CD4-positive, alpha-beta T cell treated with Interleukin-15 for 1 hour (primary cell): Measurements from ENCODE around the gene PAPPA.

Experiments used
- DNase-seq: peaks from one replicate; pipeline ENCODE4 v3.0.0-alpha.2; 2020

The PAPPA gene, protein sequence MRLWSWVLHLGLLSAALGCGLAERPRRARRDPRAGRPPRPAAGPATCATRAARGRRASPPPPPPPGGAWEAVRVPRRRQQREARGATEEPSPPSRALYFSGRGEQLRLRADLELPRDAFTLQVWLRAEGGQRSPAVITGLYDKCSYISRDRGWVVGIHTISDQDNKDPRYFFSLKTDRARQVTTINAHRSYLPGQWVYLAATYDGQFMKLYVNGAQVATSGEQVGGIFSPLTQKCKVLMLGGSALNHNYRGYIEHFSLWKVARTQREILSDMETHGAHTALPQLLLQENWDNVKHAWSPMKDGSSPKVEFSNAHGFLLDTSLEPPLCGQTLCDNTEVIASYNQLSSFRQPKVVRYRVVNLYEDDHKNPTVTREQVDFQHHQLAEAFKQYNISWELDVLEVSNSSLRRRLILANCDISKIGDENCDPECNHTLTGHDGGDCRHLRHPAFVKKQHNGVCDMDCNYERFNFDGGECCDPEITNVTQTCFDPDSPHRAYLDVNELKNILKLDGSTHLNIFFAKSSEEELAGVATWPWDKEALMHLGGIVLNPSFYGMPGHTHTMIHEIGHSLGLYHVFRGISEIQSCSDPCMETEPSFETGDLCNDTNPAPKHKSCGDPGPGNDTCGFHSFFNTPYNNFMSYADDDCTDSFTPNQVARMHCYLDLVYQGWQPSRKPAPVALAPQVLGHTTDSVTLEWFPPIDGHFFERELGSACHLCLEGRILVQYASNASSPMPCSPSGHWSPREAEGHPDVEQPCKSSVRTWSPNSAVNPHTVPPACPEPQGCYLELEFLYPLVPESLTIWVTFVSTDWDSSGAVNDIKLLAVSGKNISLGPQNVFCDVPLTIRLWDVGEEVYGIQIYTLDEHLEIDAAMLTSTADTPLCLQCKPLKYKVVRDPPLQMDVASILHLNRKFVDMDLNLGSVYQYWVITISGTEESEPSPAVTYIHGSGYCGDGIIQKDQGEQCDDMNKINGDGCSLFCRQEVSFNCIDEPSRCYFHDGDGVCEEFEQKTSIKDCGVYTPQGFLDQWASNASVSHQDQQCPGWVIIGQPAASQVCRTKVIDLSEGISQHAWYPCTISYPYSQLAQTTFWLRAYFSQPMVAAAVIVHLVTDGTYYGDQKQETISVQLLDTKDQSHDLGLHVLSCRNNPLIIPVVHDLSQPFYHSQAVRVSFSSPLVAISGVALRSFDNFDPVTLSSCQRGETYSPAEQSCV (N-terminal part only)

DNA sequence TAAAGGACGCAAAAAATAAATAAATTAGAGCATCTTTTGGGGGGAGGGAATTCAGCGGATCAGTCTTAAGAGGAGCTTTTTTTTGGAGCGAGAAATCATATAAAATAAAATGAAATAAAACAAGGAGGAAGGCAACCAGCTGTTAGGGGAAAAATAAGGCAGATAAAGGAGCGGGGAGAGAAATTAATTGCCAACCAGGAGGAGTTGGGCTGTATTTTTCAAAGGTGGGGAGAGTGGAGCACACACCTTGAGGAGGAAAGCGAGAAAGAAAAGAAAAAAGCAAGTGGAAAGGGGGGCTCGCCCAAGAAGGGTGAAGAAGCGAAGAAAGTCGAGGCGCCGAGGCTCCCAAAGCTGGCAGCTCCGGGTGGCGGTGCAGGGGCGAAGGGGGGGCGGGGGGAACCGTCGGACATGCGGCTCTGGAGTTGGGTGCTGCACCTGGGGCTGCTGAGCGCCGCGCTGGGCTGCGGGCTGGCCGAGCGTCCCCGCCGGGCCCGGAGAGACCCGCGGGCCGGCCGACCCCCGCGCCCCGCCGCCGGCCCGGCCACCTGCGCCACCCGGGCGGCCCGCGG lies at the start of gene PAPPA:
Gene PAPPA, plus strand, starts transcription at position 27 of the 569 bp plus-strand sequence. Its CDS starts 382 bp downstream, at position 409.
- DNase-seq, result no peak

DNA sequence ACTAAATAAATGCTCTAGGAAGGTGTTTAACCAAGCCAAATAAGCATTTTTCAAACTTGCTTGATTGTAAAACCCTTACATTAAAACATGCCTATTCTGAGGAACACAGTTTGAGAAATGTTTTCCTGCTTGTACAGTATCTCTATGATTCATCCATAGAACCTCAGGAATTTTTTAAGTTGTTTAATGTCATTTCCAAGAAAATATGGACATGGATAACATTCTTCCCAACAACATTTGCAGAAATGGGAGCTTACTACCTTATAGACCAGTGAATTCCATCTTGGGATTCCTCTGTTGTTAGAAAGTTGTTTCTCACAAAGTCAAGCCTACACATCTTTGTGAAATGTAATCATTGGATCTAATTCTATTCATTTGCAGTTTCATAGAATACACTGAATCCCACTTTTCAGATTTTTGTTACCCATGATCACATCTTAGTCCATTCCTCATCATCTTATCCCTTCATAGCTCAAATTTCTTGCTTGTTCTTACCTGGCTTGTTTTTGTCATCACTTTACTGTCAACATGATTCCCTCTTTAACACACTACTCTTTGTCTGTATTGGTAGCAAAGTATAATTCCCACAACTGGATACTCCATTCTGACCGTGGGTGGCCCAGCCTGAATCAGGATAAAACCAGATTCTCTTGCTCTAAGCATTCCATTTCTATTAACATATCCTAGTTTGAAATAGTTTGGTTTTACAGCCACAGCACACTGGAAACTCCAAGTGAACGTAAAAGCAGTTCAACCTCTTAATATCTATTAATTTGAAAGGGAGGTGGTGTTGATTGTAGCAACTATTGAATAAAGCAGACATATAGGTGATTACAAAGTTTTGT lies 49.4 kb upstream of the PAPPA start:
- no peak for DNase-seq

DNA sequence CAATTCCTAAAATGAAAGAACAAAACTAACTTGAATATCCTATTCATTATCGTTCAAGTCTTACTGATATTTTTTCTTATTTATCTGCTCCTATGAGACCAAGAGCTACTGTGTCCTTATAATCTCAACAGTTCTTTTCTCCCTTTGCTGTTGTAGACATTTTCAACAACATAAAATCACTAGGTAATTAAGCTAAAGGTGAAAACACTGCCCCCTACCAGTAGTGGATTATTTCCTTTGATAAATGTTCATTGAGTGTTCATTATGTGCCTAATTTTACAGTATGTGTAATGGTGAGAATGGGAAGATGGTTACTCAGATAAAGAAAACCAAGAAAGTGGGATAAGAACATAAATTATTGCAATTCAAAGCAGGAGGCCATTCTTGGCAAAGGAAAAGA lies 41.4 kb upstream of the PAPPA start:
- no peak for DNase-seq

DNA sequence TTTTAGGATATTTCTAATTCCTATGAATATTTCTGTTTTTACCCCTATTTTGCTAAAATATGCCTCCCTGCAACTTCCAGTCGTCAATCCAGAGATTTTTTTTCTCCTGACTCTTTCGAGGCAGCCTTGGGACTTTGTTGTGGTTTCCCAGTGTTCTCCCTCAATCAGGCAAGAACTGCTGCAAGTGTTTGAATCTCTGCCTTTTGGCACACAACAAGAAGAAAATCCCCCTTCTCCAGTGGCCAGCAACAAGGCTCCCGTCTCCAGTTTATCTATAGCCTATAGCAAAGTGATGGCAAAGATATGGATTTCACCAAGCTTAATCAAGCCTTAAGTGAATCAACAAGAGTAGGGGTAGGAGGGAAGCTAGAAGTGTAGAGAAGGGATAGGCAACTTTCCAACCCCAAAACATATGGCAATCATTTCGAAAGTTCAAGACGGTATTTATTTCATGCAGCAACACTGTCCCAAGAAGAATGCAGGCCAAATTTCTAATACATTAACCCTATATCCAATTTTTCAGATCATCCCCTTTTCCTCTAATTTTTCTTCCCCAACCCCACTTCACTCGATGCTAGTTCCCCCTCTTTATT lies 37.7 kb upstream of the PAPPA start:
- no peak for DNase-seq

DNA sequence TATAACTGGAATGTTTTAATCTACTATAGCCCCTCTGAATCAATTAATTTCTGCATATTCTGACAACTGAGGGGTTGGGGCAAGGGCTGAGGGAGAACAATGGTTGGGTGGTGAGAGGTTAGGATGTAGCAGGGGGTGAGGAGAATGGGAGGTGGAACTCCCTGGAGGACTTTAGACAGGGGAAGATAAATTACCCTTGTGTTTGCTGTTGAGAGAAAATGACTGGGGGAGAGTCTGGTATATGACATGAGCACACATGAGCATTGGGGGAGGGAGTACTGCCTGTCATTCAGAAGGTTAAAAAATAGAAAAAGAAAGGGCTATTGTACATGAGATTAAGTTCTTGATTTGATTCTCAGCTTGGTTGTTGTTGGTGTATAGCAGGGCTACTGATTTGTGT lies 37.2 kb upstream of the PAPPA start:
- DNase-seq, result no peak

DNA sequence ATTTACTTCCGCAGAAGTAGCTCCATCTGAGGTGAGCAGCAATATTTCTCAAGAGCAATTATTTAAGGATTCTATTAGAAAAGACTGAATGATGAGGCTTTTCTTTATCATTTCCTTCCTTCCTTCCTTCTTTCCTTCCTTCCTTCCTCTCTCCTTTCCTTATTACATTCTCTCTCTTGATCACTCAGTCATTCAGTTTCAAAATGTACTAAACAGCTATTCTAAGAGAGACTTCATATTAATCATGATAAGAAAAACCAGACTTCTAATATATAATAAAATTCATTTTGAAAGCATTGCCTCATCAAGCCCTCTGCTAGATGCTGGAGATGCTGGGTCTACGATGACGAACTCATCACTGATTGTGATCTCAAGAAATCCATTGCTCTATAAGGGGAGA lies 30.4 kb upstream of the PAPPA start:
- no peak for DNase-seq

DNA sequence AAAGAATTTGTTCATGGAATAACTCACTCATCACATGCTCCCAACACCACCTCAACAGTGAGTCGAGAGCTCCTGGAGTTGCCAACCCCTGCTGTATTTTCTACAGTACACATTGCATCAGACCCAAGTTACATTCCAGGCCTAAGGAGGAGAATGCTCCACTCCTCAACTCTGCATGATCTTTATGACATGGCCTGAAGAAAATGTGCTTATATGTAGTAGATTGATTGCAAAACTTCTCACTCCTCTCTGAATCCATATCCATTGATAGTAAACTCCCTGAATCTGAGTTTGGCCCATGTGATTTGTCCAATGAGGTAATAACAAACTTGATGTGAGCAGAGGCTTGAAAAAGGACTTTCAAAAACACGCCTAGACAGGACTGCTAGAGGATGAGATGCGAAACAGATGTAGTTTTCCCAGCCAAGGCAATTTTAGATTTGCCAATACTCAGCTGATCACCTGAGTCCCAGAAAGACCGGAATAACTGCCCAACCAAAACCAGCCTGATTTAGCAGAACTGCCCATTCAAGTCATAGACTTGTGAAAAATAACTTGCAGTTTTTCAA lies 29.0 kb upstream of the PAPPA start:
- DNase-seq, result no peak

DNA sequence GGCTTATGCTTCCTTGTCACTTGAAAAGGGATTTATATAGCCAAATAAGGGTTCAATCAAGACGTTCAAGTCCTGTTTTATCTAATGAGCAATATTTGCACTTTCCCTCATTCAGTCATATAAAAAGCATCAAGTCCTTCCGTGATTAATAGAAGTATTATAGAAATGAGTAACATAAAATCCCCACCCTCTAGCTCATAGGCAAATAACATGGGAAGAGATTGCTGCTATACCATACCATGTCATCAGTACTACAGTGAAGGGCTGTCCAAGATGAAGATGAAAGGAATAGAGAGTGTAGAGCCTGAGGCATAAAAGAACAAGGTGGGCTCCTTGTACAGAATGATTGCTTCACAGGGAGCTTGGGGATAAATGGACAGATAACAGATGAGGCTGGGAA lies 20.4 kb upstream of the PAPPA start:
- DNase-seq, result no peak

DNA sequence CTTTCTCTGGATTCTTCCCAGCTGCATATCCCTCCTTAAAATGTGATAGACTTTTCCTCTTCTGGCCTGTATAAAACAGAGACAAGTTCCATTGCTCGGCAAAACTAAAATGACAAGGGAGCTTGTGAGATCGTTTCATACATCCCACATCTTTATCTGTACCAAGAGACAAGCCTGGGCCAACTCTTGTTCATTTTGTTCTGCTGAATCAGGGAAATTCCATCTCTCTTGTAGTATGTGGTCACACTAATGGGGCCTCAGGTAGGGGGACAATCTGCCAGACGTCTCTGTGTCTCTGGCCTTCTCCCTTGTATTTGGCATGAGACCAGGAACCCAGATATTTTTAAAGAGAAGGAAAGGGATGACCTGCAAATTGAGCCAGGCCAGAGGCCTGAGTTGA lies 18.6 kb upstream of the PAPPA start:
- no peak for DNase-seq

DNA sequence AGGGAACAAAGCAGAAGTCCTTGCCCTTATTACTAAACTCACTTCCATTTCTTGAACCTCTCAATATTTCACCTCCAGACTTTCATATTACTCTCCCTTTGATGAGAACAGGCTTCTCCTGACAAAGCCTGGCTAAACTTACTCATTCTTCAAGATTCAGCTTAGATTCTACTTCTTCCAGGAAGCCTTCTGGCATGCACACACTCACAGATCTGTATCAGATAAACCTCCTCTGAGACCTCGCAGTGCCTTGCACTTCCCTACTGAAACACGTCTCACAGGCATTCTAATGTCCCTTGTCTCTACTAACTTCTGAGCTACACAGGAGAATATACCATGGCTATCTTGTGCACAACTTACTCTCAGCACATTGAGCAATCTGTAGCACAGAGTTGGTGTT lies 16.6 kb upstream of the PAPPA start:
- no peak for DNase-seq

DNA sequence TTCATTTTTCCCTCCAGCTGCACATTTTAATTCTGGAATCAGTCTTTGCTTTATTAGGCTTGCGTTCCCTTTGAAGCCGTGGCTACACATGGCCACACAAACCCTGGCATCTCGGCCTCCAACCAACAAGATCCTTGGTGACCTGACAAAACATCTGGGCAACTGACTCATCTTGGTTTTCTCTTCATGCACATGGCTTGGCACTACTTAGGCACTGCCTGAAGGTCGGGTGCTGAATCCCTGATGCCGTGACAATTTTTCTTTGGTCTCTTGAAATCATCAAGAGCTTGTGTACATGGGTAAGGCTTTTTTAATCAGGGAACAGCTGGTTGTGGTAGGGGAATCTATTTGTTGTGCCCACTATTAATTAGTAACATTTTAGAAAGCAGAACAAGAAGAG lies 16.0 kb upstream of the PAPPA start:
- no peak for DNase-seq

DNA sequence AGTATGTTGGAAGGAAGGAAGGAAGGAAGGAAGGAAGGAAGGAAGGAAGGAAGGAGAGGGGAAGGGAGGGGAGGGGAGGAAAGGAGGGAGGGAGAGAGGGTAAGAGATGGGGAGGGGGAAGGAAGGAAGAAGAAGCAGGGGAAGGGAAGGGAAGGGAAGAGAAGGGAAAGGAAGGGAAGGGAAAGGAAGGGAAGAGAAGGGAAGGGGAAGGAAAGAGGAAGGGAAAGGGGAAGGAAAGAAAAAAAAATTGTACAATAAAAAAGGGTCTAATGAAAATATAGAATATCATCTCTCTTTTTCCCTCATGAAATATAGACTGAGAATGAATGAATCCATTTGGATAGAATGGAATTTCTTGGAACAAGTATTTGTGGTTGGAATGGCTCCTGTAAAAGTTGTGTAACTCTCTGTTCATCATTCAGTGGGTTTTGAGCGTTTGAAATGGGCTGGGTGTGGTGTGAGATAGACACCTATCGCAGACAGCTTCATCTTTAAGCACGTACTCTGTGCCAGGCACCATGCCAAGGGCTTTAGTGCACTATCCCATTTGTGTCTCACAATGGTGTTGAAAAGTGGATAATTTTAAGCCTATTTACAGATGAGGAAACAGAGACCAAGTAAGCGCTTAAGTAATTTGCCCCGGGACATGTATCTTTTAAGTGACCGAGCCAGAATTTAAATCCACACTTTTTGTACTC lies 11.6 kb upstream of the PAPPA start:
- DNase-seq, result no peak

DNA sequence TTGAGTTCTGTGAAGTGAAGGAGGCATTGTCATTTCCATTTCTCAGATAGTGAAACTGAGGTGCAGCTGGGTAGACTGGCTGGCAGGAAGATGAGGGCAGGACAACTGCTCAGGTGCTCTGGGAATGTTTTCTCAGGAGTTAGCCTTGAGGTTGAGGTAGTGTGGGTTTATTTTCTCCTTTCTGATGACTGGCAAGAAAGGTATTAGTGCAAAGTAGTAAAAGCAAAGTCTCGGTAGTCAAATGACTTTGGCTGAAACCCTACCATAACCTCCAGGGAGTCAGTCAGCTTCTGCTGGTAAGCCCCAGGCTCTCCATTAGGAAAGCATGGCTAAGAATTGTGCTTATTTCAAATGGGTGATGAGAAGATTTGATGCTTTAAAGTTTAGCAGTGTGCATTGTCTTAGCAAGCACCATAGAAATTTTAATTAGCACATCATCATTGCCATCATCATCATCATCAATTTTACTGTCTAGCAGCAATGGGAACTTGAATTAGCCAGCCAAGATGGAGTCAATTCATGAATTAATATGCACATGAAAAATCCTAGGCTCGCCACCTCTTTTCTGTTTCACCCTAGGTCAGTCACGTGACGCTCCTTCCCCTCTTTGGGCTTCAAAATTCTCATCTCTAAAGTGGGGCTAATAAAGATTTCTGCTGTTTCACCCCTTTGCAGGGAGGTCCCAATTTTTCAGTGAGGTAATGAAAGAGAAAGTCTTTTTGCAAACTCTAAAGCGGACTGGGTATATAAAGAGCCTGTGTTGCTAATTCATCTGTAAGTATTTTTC lies 10.7 kb upstream of the PAPPA start:
- DNase-seq, result no peak

DNA sequence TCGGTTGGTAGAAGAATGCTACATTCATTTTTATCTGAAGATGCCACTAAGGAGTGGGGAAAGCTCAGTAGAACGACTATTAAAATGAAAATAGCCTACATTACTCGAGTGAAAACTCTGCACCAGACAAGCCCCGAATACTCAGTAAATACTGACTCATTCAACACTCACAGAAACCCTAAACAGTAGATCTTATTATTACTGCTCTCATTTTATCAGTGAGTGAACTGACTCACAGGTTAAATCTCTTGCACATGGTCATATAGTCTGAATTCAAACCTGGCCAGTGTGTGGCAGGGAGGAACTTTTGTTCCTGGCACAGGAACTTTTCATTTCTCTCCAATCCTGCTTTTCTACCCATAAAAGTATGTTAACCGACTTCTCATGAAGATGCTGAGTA lies 9.6 kb upstream of the PAPPA start:
- DNase-seq, result no peak

DNA sequence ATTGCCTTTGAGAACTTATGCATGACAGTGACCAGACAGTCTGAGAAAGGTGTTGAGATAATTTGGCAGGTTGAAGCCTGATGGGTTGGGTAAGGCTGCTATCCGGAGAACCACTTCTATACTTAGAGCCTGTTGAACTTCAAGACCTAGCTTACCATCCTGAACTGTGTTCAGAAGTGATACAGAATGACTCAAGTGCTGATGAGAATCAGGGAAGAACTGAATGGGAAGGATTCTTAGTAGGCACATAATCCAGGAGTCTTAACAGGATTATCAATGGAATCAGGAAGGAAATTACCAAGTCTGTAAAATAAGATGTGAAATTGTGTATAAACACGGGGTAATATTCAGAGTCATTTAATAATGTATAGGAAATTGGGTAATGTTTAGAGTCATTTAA lies 9.0 kb upstream of the PAPPA start:
- DNase-seq, result no peak

DNA sequence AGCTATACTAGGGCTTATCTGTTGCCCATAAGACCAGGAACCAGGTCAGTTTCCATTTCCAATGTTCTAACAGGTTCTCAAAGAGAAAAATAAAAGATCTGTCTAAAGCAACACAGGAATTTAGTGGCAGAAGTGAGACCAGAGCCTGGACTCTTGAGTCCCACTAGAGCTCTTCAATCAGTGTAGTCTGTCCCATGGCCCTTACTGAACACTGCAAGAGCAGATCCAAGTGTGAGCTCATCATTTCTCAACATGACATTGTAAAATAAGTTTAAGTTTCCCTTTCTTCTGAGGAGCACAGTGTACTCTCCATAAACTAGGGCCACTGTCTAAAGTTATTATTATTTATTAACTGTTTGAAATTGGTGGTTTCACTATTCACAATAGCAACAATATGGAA lies 8.6 kb upstream of the PAPPA start:
- DNase-seq, result no peak

DNA sequence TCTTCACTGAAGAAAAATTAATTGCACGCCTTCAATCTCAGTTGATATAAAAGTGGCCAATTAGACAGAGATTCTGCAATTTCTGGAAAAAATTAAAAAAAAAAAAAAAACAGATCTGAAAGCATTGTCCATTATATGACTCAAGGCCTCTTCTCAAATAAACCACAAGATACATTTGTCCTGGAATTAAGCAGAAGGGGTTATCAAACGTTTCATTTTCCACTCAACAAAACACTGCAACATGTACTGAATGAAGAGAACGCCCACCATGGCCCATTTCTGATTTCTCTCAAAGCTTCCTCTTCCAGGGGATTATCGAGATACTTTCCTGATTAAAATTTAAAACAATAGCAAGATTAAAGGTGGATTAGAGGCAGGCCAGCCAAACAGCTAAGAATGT lies 5.8 kb upstream of the PAPPA start:
- no peak for DNase-seq

DNA sequence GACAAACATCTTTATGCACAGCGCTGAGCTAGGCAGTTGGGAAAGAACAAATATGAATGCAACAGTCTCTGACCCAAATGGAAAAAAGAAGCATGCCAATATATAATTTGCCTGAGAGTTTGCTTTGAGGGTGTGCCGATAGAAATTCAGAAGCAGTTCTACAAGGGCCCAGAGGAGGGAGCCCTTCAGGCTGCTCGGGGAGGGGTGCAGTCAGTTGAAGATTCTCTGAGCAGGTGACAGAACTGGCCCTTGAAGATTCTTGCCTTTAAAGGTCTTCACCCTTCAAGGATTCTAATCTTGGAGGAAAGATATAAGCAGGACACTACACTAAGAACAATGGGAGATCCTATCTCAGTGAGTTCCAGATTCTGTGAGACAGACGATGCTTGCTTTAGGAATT lies 3.7 kb upstream of the PAPPA start:
- no peak for DNase-seq

DNA sequence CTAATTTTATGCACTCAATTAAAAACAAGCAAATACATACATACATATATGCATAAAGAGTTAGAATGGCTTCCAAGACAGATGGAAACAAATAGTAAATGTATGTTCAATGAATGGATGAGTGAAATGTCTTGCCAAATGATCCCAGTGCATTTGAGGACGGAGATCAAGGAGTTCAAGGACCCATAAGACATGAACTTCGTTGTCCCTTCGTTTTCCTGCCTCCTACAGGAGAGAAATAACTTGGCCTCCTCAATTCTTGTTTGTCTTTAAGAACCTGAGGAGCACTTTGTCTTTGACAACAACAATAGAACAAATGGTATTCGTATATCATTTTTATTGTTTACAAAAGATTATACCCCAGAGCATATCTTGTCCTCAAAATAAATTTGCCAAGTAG lies 2.4 kb upstream of the PAPPA start:
- no peak for DNase-seq

DNA sequence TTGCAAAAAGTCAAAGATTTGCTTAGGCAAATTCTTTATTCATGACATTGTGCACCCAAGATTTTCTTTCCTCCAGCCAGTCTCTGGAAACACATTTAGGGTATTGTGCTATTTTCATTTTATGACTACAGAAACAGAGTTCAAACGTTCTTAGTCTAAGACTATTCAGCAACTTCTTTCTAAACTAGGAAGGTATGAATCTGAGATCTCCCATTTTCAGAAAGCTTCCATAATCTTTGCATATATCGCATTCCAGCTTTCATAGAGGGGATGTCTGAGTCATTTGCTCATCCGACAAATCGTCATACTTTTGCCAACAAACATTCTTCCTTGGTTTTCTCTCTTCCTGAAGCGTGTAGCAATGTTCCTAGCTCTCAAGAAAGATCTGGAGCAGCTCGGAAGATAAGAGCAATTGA lies 1.6 kb upstream of the PAPPA start:
- DNase-seq, result no peak
